Fibroblast of lung (primary cell): ENCODE results near the gene PPIA.

Experiments
- EZH2 ChIP-seq: IDR thresholded peaks from 2 replicates; pipeline ENCODE4 v1.5.1; 2012; ENCODE audit warnings: low read length, control low read depth, mild to moderate bottlenecking; ENCODE audit errors: missing control alignments
- TF ChIP-seq, protein P1 (sequence below), 2 donors: IDR thresholded peaks in 1 of 2; conservative IDR thresholded peaks in 1 of 2; 1 replicate in 1 of 2; 2 replicates in 1 of 2; pipeline ENCODE4 v1.5.1; 2011 to 2012; ENCODE audit warnings: low read length in 2 of 2, control low read depth in 1 of 2, inconsistent platforms in 1 of 2, low read depth in 1 of 2, mild to moderate bottlenecking in 1 of 2

DNA sequence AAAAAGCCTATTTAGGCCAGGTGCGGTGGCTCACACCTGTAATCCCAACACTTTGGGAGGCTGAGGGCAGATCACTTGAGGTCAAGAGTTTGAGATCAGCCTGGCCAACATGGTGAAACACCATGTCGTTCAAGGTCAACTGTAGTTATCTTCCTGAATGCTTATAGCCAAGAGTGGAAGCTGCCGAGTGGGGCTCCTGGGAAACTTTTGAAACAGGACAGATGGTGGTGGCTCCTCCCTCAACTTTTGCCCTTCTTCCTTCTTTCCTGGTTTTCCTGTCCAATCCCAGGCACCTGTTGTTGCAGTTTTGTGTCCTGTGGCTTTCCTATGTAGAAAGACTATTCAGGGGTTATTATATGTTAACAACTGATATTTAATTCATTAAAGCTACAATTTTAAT lies 8.7 kb upstream of the PPIA start:
- TF ChIP-seq, protein P1, sequence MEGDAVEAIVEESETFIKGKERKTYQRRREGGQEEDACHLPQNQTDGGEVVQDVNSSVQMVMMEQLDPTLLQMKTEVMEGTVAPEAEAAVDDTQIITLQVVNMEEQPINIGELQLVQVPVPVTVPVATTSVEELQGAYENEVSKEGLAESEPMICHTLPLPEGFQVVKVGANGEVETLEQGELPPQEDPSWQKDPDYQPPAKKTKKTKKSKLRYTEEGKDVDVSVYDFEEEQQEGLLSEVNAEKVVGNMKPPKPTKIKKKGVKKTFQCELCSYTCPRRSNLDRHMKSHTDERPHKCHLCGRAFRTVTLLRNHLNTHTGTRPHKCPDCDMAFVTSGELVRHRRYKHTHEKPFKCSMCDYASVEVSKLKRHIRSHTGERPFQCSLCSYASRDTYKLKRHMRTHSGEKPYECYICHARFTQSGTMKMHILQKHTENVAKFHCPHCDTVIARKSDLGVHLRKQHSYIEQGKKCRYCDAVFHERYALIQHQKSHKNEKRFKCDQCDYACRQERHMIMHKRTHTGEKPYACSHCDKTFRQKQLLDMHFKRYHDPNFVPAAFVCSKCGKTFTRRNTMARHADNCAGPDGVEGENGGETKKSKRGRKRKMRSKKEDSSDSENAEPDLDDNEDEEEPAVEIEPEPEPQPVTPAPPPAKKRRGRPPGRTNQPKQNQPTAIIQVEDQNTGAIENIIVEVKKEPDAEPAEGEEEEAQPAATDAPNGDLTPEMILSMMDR (conservative IDR thresholded peaks at IDR 0.05 in 1 of 2, IDR thresholded peaks at IDR 0.05 in 1 of 2; ENCODE audit: low read depth in 1 of 2, low read length in 2 of 2), result no peak
- no peak for TF ChIP-seq EZH2
